Keratinocyte (primary cell): ENCODE measurements around the gene NOD1. TPM values are rescaled to one million over a fixed set of nuclear protein-coding genes. Genes with fewer than 3 reads are reported as not detected.
"Not testable (repeated sequence)": the region's sequence is repeated elsewhere in the genome, so short reads cannot be mapped to it uniquely, and the experiment has no call there.

Experiments used
- DNase-seq: peaks from one replicate; pipeline ENCODE4 v3.0.0-alpha.2; 2011; ENCODE audit warnings: low read depth, missing footprints, low spot score
- FAIRE-seq: peaks from 2 replicates; lab custom pipeline; 2011; peaks lifted over from hg19 to GRCh38; lab: Jason Lieb, UNC
- H2AFZ ChIP-seq: 2 replicates; pipeline ENCODE4 v1.6.0; 2012; ENCODE audit warnings: low read length, control low read depth, inconsistent platforms; ENCODE audit not compliant: control insufficient read depth
- H3K27ac ChIP-seq: 2 replicates; pipeline ENCODE4 v1.5.1; 2011; ENCODE audit warnings: low read length; ENCODE audit not compliant: control insufficient read depth, insufficient read depth
- H3K27me3 ChIP-seq: 3 replicates; pipeline ENCODE4 v1.6.0; 2011; ENCODE audit warnings: low read length; ENCODE audit not compliant: control insufficient read depth, insufficient read depth; ENCODE audit errors: extremely low read depth
- H3K36me3 ChIP-seq, 2 experiments: 2 replicates in 1 of 2; 3 replicates in 1 of 2; pipeline ENCODE4 v1.5.1; 2011; ENCODE audit warnings: low read length in 2 of 2, mild to moderate bottlenecking in 1 of 2; ENCODE audit not compliant: control insufficient read depth in 2 of 2, insufficient read depth in 2 of 2; ENCODE audit errors: extremely low read depth in 1 of 2
- H3K4me1 ChIP-seq: 3 replicates; pipeline ENCODE4 v1.5.1; 2011; ENCODE audit warnings: low read length; ENCODE audit not compliant: control insufficient read depth, insufficient read depth; ENCODE audit errors: extremely low read depth
- H3K4me2 ChIP-seq: 3 replicates; pipeline ENCODE4 v1.6.0; 2011; ENCODE audit warnings: low read depth, low read length; ENCODE audit not compliant: control insufficient read depth, insufficient read depth; ENCODE audit errors: extremely low read depth
- H3K4me3 ChIP-seq, 3 experiments: fragments of 200-600 bp in 1 of 3; sonication (generic) in 1 of 3; 2 replicates in 2 of 3; 3 replicates in 1 of 3; pipeline ENCODE4 v1.5.1; 2011 to 2016; ENCODE audit warnings: low read length in 3 of 3, mild to moderate bottlenecking in 3 of 3, control low read depth in 2 of 3, inconsistent platforms in 1 of 3, low read depth in 1 of 3, mixed read lengths in 1 of 3, mixed run types in 1 of 3, moderate library complexity in 1 of 3; ENCODE audit not compliant: control insufficient read depth in 2 of 3, insufficient read depth in 2 of 3; ENCODE audit errors: extremely low read depth in 1 of 3
- H3K79me2 ChIP-seq: 2 replicates; pipeline ENCODE4 v1.6.0; 2012; ENCODE audit warnings: low read length; ENCODE audit not compliant: control insufficient read depth, insufficient read depth
- H3K9ac ChIP-seq: 3 replicates; pipeline ENCODE4 v1.6.0; 2011; ENCODE audit warnings: low read length; ENCODE audit not compliant: control insufficient read depth, insufficient read depth; ENCODE audit errors: extremely low read depth
- H3K9me1 ChIP-seq: 3 replicates; pipeline ENCODE4 v1.6.0; 2011; ENCODE audit warnings: low read length; ENCODE audit not compliant: control insufficient read depth, insufficient read depth; ENCODE audit errors: extremely low read depth
- H3K9me3 ChIP-seq: 2 replicates; pipeline ENCODE4 v1.5.1; 2012; ENCODE audit warnings: low read depth, low read length; ENCODE audit not compliant: control insufficient read depth
- H4K20me1 ChIP-seq: 3 replicates; pipeline ENCODE4 v1.6.0; 2011; ENCODE audit warnings: low read length; ENCODE audit not compliant: control insufficient read depth, insufficient read depth; ENCODE audit errors: extremely low read depth
- EZH2 ChIP-seq: IDR thresholded peaks from one replicate; pipeline ENCODE4 v1.6.1; 2012; ENCODE audit warnings: inconsistent platforms, mild to moderate bottlenecking, low read length, moderate library complexity
- dilution Hi-C: fragments of 300-500 bp; cut with MboI; formaldehyde crosslinking; loops from one replicate; pipeline ENCODE4 v1.7.0; 2020; ENCODE audit warnings: low sequenced_read_pairs; ENCODE audit not compliant: extremely low pct_ligation_motif_present
- polyA plus RNA-seq, 5 experiments: library from polyadenylated mRNA; depleted of rRNA in 3 of 5; stranded (reverse) in 3 of 5; stranded (forward) in 1 of 5; unstranded in 1 of 5; fragments of >200 nt; gene quantifications; 1 replicate in 1 of 5; 2 replicates in 3 of 5; 3 replicates in 1 of 5; pipeline versions ENCODE4 v1.2.1 to v1.2.3, GENCODE V29; 2011 to 2012; ENCODE audit warnings: missing spikeins in 2 of 5, low read depth in 1 of 5, low replicate concordance in 1 of 5
- TF ChIP-seq, protein P1 (sequence below), 3 experiments: IDR thresholded peaks in 1 of 3; conservative IDR thresholded peaks in 1 of 3; optimal IDR thresholded peaks in 1 of 3; 2 replicates in 2 of 3; 3 replicates in 1 of 3; pipeline versions ENCODE3 to v1.5.1; 2011; ENCODE audit warnings: low read length in 3 of 3, mild to moderate bottlenecking in 3 of 3, moderate library complexity in 2 of 3, control low read depth in 1 of 3, inconsistent platforms in 1 of 3; ENCODE audit not compliant: insufficient read depth in 2 of 3; ENCODE audit errors: extremely low read depth in 1 of 3

NOD1 gene
- polyA plus RNA-seq, 1 donor (not counting 4 experiments of a cell fraction or from before 2014, with no cell fraction given) = 4.3 TPM

DNA sequence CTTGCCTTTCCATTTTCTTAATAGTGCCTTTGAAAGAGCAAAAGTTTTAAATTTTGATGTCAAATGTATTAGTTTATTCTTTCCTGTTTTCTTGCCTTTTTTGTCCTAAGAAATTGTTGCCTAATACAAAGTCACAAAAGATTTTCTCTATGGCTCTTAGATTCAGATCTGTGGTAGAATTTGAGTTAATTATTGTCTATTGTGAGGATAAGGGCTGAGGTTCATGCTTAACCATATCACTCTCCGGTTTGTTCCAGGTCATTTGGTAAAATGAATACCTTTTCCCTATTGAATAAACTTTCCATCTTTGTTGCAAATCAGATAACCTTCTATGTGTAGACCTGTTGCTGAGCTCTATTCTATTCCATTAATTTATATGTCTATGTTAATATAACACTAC, 96.0 kb downstream of the NOD1 start:
- Histone ChIP-seq H3K4me1 (no peaks in the 10 kb centered on the region), H3K36me3 (peaks cover 0 to 1% of the 10 kb centered on the region in 2 experiments), H3K9ac (no peak overlapping the region), H3K79me2 (no peaks in the 10 kb centered on the region), H3K27me3 (no peaks in the 10 kb centered on the region), H3K27ac (no peak overlapping the region), H3K9me1 (no peaks in the 10 kb centered on the region), H3K4me2 (no peak overlapping the region), H3K4me3 (no peak overlapping the region), H3K9me3 (no peaks in the 10 kb centered on the region), H4K20me1 (no peaks in the 10 kb centered on the region), H2AFZ (no peak overlapping the region)
- dilution Hi-C loops = no loop called here
- TF ChIP-seq, protein P1, sequence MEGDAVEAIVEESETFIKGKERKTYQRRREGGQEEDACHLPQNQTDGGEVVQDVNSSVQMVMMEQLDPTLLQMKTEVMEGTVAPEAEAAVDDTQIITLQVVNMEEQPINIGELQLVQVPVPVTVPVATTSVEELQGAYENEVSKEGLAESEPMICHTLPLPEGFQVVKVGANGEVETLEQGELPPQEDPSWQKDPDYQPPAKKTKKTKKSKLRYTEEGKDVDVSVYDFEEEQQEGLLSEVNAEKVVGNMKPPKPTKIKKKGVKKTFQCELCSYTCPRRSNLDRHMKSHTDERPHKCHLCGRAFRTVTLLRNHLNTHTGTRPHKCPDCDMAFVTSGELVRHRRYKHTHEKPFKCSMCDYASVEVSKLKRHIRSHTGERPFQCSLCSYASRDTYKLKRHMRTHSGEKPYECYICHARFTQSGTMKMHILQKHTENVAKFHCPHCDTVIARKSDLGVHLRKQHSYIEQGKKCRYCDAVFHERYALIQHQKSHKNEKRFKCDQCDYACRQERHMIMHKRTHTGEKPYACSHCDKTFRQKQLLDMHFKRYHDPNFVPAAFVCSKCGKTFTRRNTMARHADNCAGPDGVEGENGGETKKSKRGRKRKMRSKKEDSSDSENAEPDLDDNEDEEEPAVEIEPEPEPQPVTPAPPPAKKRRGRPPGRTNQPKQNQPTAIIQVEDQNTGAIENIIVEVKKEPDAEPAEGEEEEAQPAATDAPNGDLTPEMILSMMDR (optimal IDR thresholded peaks at IDR 0.05 in 1 of 3, IDR thresholded peaks at IDR 0.05 in 1 of 3, conservative IDR thresholded peaks at IDR 0.05 in 1 of 3; ENCODE audit: extremely low read depth in 1 of 3, insufficient read depth in 2 of 3, low read length in 3 of 3) = no peak
- no peak for TF ChIP-seq EZH2
- FAIRE-seq = no peak
- no peak for DNase-seq

DNA sequence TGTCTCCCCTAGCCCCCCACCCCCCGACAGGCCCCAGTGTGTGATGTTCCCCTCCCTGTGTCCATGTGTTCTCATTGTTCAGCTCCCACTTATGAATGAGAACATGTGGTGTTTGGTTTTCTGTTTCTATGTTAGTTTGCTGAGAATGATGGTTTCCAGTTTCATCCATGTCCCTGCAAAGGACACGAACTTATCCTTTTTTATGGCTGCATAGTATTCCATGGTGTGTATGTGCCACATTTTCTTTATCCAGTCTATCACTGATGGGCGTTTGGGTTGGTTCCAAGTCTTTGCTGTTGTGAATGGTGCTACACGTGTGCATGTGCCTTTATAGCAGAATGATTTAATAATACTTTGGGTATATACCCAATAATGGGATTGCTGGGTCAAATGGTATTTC, 97.8 kb downstream of the NOD1 start:
- FAIRE-seq, H3K4me2 ChIP-seq, H3K79me2 ChIP-seq, H3K4me3 ChIP-seq, H3K9me1 ChIP-seq, DNase-seq, H3K9me3 ChIP-seq, dilution Hi-C loops, H4K20me1 ChIP-seq, H3K4me1 ChIP-seq, H3K9ac ChIP-seq, H3K27ac ChIP-seq, H2AFZ ChIP-seq, H3K36me3 ChIP-seq, H3K27me3 ChIP-seq: not testable (repeated sequence)

GRCh38 chr7:30380294-30380693, 98.3 kb downstream of the NOD1 start:
- dilution Hi-C loops = no loop called here
- Histone ChIP-seq H3K9me1 (no peaks in the 10 kb centered on the region), H3K36me3 (peaks cover 0 to 1% of the 10 kb centered on the region in 2 experiments), H3K27me3 (no peaks in the 10 kb centered on the region), H3K9ac (no peak overlapping the region), H3K79me2 (no peaks in the 10 kb centered on the region), H3K4me2 (no peak overlapping the region), H3K4me3 (no peak overlapping the region), H3K27ac (no peak overlapping the region), H4K20me1 (no peaks in the 10 kb centered on the region), H3K9me3 (no peaks in the 10 kb centered on the region), H2AFZ (no peak overlapping the region), H3K4me1 (no peaks in the 10 kb centered on the region)
- no peak for FAIRE-seq
- TF ChIP-seq, protein P1 (optimal IDR thresholded peaks at IDR 0.05 in 1 of 3, IDR thresholded peaks at IDR 0.05 in 1 of 3, conservative IDR thresholded peaks at IDR 0.05 in 1 of 3; ENCODE audit: extremely low read depth in 1 of 3, insufficient read depth in 2 of 3, low read length in 3 of 3) = no peak
- no peak for TF ChIP-seq EZH2
- DNase-seq = no peak
